Breast epithelium (tissue), 3 donors: ENCODE results near the gene TIGIT.

ENCODE experiments used
- POLR2A ChIP-seq: fragments of 450-650 bp; IDR thresholded peaks from one replicate; pipeline ENCODE4 v1.6.1; 2016; ENCODE audit warnings: antibody characterized with exemption, mild to moderate bottlenecking, moderate library complexity
- POLR2AphosphoS5 ChIP-seq, 3 donors: sonication (generic); formaldehyde crosslinking; IDR thresholded peaks; one replicate each; pipeline ENCODE4 v1.6.1; 2017; ENCODE audit warnings: antibody characterized with exemption in 3 of 3
- TF ChIP-seq, protein P1 (sequence below), 3 donors: fragments of 450-650 bp; IDR thresholded peaks; one replicate each; pipeline ENCODE4 v1.5.1; 2016 to 2017; ENCODE audit warnings: antibody characterized with exemption in 3 of 3, mild to moderate bottlenecking in 3 of 3, moderate library complexity in 3 of 3

- TF ChIP-seq, protein P1, sequence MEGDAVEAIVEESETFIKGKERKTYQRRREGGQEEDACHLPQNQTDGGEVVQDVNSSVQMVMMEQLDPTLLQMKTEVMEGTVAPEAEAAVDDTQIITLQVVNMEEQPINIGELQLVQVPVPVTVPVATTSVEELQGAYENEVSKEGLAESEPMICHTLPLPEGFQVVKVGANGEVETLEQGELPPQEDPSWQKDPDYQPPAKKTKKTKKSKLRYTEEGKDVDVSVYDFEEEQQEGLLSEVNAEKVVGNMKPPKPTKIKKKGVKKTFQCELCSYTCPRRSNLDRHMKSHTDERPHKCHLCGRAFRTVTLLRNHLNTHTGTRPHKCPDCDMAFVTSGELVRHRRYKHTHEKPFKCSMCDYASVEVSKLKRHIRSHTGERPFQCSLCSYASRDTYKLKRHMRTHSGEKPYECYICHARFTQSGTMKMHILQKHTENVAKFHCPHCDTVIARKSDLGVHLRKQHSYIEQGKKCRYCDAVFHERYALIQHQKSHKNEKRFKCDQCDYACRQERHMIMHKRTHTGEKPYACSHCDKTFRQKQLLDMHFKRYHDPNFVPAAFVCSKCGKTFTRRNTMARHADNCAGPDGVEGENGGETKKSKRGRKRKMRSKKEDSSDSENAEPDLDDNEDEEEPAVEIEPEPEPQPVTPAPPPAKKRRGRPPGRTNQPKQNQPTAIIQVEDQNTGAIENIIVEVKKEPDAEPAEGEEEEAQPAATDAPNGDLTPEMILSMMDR (IDR thresholded peaks at IDR 0.05), result no peak
- TF ChIP-seq POLR2AphosphoS5 (IDR thresholded peaks at IDR 0.05) (no peak), POLR2A (no peak)
Observed at GRCh38 chr3:114307222-114307830, 13.5 kb downstream of the TIGIT start.
